CD4-positive, alpha-beta T cell treated with Interleukin-12 subunit alpha and Interleukin-12 subunit beta, for 1 hour (primary cell): ENCODE measurements around the gene BMP10.

Source experiments
- DNase-seq: peaks from one replicate; pipeline ENCODE4 v3.0.0-alpha.2; 2020

Gene BMP10

GRCh38 chr2:68889500-68889899 is 18.3 kb upstream of the BMP10 start:
- DNase-seq, result no peak

- DNase-seq, result no peak
Observed at GRCh38 chr2:68889021-68889420, 17.8 kb upstream of the BMP10 start.

- no peak for DNase-seq
Observed at GRCh38 chr2:68888038-68888704, 17.0 kb upstream of the BMP10 start.

GRCh38 chr2:68885811-68886075 is 14.5 kb upstream of the BMP10 start:
- DNase-seq, result no peak

GRCh38 chr2:68885074-68885810 is 14.0 kb upstream of the BMP10 start:
- no peak for DNase-seq

- no peak for DNase-seq
Observed at GRCh38 chr2:68880213-68880612, 9.0 kb upstream of the BMP10 start.

- DNase-seq, result no peak
Observed at GRCh38 chr2:68879296-68879695, 8.1 kb upstream of the BMP10 start.

- no peak for DNase-seq
Observed at GRCh38 chr2:68878753-68879152, 7.6 kb upstream of the BMP10 start.

GRCh38 chr2:68878071-68878711 is 7.0 kb upstream of the BMP10 start:
- DNase-seq, result no peak

- DNase-seq, result no peak
Observed at GRCh38 chr2:68877079-68877772, 6.0 kb upstream of the BMP10 start.

- DNase-seq, result no peak
Observed at GRCh38 chr2:68870215-68870614, 982 bp downstream of the BMP10 start.

- no peak for DNase-seq
Observed at GRCh38 chr2:68865108-68865507, 6.1 kb downstream of the BMP10 start.

GRCh38 chr2:68863996-68864395 is 7.2 kb downstream of the BMP10 start:
- DNase-seq, result no peak

- no peak for DNase-seq
Observed at GRCh38 chr2:68862889-68863288, 8.3 kb downstream of the BMP10 start.

GRCh38 chr2:68861330-68861729 is 9.9 kb downstream of the BMP10 start:
- DNase-seq, result no peak

- no peak for DNase-seq
Observed at GRCh38 chr2:68860111-68860510, 11.1 kb downstream of the BMP10 start.

- DNase-seq, result no peak
Observed at GRCh38 chr2:68857855-68858456, 13.2 kb downstream of the BMP10 start.

- no peak for DNase-seq
Observed at GRCh38 chr2:68857202-68857845, 13.9 kb downstream of the BMP10 start.

GRCh38 chr2:68855550-68855949 is 15.6 kb downstream of the BMP10 start:
- no peak for DNase-seq

GRCh38 chr2:68854476-68854875 is 16.7 kb downstream of the BMP10 start:
- no peak for DNase-seq

GRCh38 chr2:68853915-68854314 is 17.3 kb downstream of the BMP10 start:
- no peak for DNase-seq

GRCh38 chr2:68853035-68853434 is 18.2 kb downstream of the BMP10 start:
- no peak for DNase-seq

GRCh38 chr2:68850524-68850923 is 20.7 kb downstream of the BMP10 start:
- no peak for DNase-seq
